ENCODE measurements around the gene ANXA11.

GRCh38 chr10:80148166-80148805, 57.1 kb downstream of the ANXA11 start:
- no peak for TF ChIP-seq POLR2A (IDR thresholded peaks at IDR 0.05)
- TF ChIP-seq, protein P1, sequence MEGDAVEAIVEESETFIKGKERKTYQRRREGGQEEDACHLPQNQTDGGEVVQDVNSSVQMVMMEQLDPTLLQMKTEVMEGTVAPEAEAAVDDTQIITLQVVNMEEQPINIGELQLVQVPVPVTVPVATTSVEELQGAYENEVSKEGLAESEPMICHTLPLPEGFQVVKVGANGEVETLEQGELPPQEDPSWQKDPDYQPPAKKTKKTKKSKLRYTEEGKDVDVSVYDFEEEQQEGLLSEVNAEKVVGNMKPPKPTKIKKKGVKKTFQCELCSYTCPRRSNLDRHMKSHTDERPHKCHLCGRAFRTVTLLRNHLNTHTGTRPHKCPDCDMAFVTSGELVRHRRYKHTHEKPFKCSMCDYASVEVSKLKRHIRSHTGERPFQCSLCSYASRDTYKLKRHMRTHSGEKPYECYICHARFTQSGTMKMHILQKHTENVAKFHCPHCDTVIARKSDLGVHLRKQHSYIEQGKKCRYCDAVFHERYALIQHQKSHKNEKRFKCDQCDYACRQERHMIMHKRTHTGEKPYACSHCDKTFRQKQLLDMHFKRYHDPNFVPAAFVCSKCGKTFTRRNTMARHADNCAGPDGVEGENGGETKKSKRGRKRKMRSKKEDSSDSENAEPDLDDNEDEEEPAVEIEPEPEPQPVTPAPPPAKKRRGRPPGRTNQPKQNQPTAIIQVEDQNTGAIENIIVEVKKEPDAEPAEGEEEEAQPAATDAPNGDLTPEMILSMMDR (IDR thresholded peaks at IDR 0.05) = no peak

Data from testis (tissue), 2 donors.